SHP77 treated with DMSO at 0.1 percent for 48 hours (cell line): ENCODE measurements around the gene ZNF133.
A peak's percentile ranks its signal among the peaks of the same experiment; 100 is the strongest.
"Not testable (repeated sequence)": the region's sequence is repeated elsewhere in the genome, so short reads cannot be mapped to it uniquely, and the experiment has no call there.

Source experiments
- DNase-seq: peaks from one replicate; lab custom pipeline; 2025; lab: John Stamatoyannopoulos, UW

Gene ZNF133

DNA sequence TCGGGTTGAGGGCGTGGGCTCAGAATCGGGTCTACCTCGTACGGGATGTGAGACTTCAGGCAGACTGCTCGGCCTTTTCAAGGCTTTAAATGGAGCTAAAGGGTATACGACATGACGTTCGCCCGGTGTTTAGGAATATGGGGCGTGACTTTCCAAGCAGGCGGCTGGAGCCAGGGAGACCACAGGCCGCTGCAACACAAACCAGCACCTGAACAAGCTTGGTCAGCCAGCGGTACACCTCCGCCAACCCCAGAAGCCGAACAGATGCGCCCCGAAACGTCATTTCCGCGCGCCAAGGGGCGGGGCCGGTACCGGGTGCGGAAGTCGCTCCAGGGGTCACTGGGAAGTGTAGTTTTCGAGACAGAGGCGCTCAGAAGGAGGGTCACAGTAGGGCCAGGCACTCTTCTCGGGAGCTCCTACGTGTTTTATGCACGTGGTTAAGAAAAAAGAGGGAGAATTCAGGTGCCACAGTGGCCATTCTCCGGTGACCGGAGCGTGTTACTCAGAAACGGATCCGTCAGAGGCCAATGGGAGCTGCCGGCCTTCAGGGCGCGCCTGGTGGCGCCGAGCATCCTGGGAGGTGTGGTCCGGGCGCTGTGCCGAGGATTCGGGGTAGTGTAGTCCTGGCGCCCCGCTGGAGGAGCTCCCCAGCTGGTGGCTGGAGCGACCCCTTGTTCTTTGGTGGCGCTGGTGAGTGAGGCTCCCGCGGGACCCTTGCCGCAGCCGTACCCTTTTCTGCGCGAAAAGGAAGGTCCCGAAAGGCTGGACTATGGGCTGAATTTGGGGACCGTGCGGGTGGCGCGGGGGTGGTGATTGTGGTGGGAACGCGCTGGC, at the start of gene ZNF133:
Gene ZNF133, plus strand, starts transcription at position 613 of the 834 bp plus-strand sequence. CDS start 17,160 bp downstream, outside the sequence.
- DNase-seq: peak; percentile 93

DNA sequence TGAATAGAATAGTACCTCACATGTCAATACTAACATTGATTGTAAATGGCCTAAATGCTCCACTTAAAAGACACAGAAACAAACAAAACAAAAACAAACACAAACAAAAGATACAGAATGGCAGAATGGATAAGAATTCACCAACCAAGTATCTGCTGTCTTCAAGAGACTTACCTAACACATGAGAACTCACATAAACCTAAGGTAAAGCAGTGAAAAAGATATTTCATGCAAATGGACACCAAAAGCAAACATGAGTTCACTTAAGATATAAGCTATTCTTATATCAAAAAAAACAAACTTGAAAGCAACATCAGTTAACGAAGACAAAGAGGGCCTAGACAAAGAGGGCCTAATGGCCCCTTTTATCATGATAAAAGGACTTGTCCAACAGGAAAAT, 47.3 kb upstream of the ZNF133 start:
- DNase-seq: no peak

DNA sequence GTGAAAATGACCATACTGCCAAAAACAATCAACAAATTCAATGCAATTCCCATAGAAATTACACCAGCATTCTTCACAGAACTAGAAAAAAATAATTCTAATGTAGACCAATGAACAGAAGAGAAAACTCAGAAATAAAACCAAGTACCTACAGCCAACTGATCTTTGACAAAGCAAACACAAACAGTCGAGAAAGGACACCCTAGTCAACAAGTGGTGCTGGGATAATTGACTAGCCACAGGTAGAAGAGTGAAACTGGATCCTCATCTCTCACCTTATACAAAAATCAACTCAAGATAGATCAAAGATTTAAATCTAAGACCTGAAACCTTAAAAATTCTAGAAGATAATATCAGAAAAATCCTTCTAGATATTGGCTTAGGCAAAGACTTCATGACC, 44.5 kb upstream of the ZNF133 start:
- DNase-seq: no peak

DNA sequence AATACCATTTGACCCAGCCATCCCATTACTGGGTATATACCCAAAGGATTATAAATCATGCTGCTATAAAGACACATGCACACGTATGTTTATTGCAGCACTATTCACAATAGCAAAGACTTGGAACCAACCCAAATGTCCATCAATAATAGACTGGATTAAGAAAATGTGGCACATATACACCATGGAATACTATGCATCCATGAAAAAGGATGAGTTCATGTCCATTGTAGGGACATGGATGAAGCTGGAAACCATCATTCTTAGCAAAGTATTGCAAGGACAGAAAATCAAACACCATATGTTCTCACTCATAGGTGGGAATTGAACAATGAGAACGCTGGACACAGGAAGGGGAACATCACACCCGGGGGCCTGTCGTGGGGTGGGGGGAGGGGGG, 39.8 kb upstream of the ZNF133 start:
- DNase-seq: not testable (repeated sequence)

DNA sequence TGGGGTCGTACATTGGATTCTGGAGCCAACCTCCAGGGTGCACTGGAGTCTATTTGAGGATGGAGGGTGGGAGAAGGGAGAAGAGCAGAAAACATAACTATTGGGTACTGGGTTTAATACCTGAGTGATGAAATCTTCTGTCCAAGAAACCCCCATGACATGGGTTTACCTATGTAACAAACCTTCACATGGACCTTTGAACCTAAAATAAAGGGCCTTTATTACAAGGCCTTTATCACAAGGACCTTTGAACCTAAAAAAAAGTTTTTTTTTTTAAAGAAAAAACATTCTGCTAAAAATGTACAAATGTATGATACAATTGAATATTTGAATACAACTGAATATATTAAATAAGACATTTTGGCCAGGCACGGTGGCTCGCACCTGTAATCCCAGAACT, 38.1 kb upstream of the ZNF133 start:
- DNase-seq: no peak

DNA sequence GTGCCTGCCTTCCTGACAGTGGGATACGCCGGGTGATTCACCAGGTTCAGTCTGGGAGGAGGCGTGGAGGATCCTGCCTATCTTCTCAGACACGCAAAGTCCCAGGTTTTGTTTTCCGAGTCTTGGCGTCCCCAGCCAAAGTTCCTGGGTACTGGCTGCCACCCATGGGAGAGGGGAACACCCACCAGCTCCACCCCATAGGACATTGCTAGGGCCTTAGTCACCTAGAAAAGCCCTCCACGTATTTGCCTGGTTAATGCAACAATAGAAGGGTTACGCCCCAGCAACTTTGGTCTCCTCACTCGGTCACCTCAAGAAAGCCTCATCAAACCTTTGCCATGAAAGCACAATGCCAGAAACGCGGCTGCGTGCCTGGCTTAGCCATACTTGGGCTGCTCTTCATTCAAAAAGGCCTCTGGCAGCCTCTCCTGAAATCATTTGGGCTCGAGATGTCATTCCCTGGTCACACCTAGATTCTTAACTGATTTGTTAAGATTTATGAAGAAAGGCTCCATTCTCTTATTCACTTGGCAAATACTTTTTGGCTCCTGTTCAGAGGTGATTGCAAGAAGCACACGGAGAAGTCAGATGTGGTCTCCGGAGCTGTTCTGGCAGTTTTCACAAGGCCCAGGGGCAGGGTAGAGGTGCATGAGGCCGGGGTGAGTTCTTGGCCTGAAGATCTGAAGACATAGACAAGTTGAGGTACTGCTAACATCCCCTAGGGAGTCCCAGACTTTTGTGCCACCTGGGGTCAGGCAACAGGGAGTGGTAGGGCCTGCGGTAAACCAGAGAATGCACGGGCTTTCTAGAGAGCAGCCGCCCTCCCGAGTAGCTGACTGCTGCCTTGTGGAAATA, 35.5 kb upstream of the ZNF133 start:
- DNase-seq: no peak

DNA sequence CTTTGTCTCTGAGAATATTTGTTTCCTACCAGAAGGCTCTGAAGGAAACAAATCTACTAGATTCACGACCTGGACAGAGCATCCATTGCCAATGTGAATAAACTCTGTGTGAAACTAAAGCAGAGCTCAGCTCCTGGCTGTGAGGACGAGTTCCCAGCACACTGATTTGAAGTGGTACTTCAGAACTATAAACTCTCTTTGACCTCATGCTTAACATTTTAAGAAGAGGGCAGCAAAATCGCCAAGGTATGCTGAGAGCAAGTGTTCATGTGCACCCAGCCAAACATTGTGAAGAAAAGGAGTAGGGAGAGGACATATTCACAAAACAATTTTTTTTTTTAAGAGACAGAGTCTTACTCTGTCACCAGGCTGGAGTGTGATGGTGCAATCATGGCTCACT, 33.7 kb upstream of the ZNF133 start:
- DNase-seq: no peak

DNA sequence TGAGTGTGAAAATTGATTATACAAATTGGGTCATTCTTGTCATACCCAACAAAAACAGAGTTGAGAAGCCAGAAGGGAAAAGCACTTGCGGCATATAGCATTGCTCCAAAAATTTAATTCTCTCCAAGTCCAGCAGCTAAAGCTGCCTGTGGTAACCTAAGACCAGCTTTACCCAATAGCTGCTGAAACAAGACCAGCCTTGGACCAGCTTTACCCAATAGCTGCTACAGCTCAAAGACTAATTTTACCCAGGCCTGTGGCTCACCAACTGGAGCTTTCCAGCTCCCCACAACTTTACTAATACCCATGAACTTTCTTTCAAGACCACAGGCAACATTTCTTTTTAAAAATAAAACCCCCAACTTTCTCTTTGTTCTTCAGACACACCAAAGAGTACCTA, 32.8 kb upstream of the ZNF133 start:
- DNase-seq: no peak

DNA sequence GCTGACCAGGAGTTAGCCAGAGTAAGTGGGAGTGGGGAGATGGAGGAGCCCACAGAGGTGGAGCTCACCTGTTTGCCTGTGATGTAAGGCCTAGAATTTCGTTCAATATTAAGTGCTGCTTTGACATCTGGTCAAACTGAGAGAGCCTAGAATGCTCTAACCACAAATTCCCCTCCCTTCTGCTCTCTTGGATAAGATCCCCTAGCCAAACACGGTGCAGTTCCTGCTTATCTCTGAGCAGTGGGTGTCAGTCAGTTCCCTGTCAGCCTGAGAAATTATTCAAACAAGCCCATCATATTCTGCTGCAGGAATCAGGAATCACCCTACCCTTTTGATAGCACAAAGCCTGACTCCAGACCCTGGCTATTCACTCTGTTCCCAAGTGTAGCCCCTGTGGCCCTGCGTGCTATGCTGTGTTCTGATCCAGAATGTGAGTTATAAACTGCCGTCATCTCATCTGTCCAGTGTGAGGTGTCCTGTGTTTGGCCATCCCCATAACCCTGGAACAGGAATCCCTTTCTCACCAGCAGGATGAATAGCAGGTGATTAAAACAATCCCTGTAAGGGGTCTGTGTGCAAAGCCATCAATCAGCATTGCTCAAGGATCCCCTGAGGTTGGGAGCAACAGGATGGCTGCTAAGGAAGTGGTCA, 31.8 kb upstream of the ZNF133 start:
- no peak for DNase-seq

DNA sequence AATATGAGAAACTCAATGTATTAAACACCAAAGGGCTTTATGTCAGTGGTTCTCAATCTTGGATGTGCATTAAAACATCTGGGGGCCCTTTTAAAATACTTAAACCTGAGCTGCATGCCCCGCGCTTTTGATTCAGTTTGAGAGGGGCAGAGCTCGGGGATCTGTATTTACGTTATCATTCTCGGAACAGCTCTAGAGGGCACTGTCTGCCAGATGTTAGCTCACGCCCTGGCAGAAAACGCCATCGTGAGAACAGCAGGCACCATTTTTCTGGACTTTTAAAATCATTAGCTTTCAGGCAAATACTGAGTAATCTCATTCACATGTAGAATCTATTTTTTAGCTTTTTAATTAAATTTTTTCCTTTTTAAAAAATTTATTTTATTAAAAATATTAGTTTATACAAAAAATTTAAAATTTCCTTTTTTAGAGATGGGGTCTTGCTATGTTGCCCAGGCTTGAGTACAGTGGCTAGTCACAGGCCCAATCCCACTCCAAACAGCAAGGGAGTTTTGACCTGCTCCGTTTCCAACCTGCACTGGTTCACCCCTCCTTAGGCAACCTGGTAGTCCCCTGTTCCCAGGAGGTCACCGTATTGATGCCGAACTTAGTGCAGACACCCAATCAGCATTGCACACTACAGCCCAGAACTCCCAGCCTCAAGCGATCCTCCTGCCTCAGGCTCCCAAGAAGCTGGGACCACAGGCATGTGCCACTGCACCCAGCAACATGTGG, 30.0 kb upstream of the ZNF133 start:
- DNase-seq: no peak

DNA sequence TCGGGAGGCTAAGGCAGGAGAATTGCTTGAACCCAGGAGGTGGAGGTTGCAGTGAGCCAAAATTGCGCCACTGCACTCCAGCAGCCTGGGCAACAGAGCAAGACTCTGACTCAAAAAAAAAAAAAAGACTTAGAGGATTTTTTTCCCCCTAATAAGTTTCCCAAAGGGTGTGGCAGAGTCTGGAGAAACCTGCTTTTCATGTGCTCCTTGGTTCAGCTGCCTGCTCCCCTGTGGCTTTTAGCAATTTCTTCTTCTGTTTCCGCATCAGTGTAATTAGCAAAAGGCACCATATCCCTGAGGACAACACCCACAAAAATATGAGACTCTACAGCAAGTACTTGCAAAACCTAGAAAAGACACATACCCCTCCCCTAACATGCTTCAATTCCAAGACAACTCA, 28.6 kb upstream of the ZNF133 start:
- no peak for DNase-seq

DNA sequence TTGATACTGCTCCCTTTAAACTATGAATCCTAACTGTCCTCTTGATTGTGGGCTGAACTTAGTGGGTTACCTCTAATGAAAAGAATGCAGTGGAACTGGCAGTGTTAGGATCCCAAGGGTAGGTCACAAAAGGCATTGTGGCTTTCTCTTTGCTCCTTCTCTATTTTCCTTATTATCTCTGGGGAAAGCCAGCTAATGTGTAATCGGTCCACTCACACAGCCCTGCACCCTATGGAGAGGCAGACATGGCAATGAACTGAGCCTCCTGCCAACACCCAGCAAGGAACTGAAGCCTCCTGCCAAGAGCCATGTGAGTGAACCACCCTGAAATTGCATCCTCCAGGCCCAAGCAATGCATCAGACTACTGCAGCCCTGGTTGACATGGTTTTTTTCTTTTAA, 24.6 kb upstream of the ZNF133 start:
- DNase-seq: no peak

DNA sequence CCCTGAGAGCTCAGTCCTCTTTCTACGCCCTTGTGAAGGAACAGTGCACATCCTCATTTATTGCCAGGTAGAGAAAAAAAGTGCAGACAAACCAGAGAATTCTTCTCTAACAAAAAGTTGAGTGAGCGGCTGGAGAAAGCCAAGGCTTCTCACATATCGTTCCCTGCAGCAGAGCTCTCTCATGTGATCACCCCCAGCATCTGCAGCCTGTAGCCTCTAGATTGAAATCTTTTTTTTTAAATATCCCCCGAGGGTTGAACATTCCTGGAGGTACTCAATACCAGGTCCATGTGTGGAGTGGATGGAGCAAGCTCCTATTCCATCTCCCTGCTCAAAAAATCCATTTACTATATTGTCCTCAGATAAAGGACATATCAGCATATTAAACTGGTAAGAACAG, 22.9 kb upstream of the ZNF133 start:
- DNase-seq: no peak

DNA sequence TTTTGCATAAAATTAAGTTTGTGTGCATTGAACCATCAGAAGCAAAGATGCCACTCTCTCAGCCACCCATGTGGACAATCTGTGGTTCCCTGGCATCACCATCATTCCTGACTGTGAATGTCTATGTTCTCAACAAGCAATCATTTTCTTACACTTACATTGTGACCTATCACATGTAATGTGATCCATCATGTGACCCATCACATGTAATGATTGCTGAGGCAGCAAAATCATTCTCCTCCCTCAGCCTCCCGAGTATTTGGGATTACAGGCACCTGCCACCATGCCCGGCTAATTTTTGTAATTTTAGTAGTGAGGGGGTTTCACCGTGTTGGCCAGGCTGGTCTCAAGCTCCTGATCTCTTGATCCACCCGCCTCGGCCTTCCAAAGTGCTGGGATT, 22.0 kb upstream of the ZNF133 start:
- no peak for DNase-seq

DNA sequence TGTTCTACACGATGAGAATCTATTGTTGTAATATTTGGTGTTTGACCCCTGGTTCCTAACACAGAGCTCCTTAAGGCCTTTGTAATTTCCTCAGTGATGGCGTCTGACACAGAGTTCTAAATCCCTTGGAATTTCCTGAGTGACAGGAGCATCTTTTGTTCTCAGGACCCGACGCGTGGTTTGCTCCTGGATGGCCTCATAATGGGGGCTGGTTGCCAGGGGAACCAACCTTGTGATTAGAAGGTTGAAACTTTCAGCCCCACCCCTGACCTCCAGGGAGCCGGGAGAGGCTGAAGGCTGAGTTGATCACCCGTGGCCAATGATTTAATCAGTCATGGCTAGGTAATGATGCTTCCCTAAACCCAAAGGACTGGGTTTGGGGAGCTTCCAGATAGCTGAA, 20.5 kb upstream of the ZNF133 start:
- no peak for DNase-seq

DNA sequence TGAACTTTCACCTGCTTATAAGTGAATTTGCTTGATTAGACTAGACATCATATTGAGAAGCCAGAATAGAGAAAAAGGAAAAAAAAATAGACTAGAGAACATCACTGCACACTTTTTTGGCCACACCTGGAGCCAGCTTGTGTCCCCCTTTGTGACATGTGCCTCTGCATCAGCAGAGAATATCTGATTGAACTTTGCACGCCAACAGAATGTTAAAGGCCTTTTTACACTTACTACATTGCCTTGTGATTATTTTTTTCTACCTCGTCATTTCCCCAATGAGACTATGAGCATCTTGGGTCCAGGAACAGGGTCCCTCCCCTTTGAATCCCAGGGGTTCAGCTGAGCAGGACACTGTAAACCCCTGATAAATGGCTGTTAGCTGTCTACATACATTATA, 17.2 kb upstream of the ZNF133 start:
- no peak for DNase-seq

DNA sequence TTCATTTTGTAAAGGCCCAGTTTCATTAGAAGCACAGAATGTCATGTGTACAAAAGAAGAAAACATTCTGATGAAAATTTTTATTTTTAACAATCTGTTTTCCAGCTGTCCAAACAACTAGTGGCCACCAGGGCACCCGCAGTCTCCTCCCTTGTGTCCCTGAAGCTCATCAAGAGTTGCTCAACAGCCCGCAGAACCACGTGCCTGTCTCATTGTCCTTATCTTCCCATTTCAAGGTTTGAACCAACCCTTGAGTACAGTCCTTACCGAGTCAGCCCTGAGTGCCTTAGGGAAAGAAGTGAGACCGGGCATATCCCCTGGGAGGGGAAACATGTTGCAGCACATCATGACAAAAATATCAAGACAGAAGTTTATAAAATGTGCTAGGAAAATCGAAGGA, 15.9 kb upstream of the ZNF133 start:
- no peak for DNase-seq

DNA sequence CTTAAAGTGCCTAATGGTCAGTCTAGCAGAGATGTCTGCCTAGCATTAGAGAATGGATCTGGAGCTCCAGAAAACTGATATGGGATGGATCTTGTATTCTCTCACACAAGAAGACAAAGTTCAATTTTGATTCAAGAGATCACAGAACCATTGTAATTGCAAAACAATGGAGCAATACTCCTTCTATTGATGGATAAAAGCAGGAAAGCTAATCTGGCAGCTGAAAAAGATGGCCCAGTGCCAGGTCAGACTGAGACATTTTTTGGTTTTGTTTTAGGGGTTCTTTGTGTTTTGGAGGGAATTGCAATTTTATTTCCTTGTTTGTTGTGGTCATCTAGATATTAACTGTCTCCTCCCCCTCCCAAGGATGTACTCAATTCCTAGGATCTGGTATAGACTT, 14.6 kb upstream of the ZNF133 start:
- no peak for DNase-seq

DNA sequence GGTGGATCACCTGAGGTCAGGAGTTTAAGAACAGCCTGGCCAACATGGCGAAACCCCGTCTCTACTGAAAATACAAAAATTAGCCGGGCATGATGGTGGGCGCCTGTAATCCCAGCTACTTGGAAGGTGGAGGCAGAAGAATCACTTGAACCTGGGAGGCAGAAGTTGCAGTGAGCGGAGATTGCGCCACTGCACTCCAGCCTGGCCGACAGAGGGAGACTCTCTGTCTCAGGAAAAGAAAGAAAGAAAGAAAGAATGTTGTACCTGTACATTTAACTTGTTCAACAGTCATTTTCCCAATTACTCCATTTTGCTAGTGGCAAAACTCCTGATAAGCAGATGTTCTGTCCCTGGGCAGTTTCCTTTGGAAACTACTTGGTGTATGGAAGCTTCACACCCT, 12.4 kb upstream of the ZNF133 start:
- not testable (repeated sequence) for DNase-seq

DNA sequence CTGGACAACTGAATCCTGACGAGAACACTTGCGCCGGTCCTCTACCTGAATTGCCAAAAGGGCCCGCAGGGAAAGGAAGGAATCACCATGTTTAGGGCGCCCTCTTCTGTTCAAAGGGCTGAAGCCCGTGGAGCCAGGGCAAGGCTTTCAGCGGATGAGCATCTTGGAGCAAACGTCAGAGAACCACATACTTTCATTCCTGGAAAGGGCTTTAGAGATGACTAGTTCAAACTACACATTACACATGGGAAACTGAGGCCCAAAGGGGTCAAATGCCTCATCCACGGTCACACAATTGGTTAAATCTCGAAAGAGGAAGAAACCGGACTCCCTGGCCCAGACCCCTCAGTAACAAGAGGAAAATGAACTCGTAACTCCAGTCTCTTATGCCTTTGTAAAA, 11.5 kb upstream of the ZNF133 start:
- DNase-seq: peak; percentile 58

DNA sequence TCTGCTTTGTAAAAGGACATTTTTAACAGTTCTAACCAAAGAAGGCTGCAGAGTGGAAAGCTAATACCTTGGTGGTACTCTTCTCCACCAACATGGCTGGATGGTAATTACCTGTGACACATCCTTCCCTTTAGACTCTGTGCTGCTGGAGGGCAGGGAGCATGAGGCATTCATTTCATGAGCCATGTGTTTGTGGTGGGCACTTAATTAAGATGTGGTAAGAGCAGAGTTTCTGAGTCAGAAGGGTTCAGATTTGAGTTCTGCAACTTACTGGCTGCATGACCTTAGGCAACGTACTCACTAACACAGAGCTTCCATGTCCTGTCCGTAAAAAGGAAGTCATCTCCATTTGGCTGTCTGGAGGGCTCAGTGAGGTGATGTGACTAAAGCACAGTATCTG, 9.1 kb upstream of the ZNF133 start:
- DNase-seq: no peak
